Sigmoid colon (tissue), 7 donors: ENCODE measurements around the gene CHST8. TPM values are rescaled to one million over a fixed set of nuclear protein-coding genes. Genes with fewer than 3 reads are reported as not detected.

Experiments
- DNase-seq: peaks from one replicate; pipeline ENCODE4 v3.0.0-alpha.2; 2019
- H3K27ac ChIP-seq, 4 donors: fragments of 200-600 bp; sonication (generic); one replicate each; pipeline ENCODE4 v1.5.1; 2016 to 2019; ENCODE audit warnings: mild to moderate bottlenecking in 1 of 4
- H3K27me3 ChIP-seq, 3 donors: fragments of 200-600 bp; sonication (generic); one replicate each; pipeline ENCODE4 v1.5.1; 2019; ENCODE audit warnings: mild to moderate bottlenecking in 1 of 3
- H3K36me3 ChIP-seq, 4 donors: fragments of 200-600 bp; sonication (generic); one replicate each; pipeline ENCODE4 v1.5.1; 2016 to 2019
- H3K4me1 ChIP-seq, 4 donors: fragments of 200-600 bp; sonication (generic); one replicate each; pipeline ENCODE4 v1.5.1; 2017 to 2019
- H3K4me3 ChIP-seq, 4 donors: fragments of 200-600 bp; sonication (generic); one replicate each; pipeline ENCODE4 v1.5.1; 2017 to 2019; ENCODE audit warnings: mild to moderate bottlenecking in 2 of 4, moderate library complexity in 1 of 4
- H3K9me3 ChIP-seq, 4 donors: fragments of 200-600 bp in 3 of 4; sonication (generic) in 3 of 4; one replicate each; pipeline versions ENCODE4 v1.5.1 to v1.6.1; 2013 to 2019
- CTCF ChIP-seq, 4 experiments: fragments of 450-650 bp in 3 of 4; fragments of 200-600 bp in 1 of 4; IDR thresholded peaks; one replicate each; pipeline ENCODE4 v1.5.1; 2016 to 2019; ENCODE audit warnings: antibody characterized with exemption in 4 of 4, mild to moderate bottlenecking in 3 of 4, moderate library complexity in 2 of 4
- EP300 ChIP-seq, 4 donors: sonication (generic); formaldehyde crosslinking; IDR thresholded peaks; one replicate each; pipeline ENCODE4 v1.6.1; 2017; ENCODE audit warnings: antibody characterized with exemption in 4 of 4
- POLR2A ChIP-seq, 2 donors: fragments of 450-650 bp; IDR thresholded peaks; one replicate each; pipeline ENCODE4 v1.6.1; 2016; ENCODE audit warnings: antibody characterized with exemption in 2 of 2, mild to moderate bottlenecking in 2 of 2, moderate library complexity in 2 of 2
- POLR2AphosphoS5 ChIP-seq, 4 donors: sonication (generic); formaldehyde crosslinking; IDR thresholded peaks; one replicate each; pipeline ENCODE4 v1.6.1; 2017; ENCODE audit warnings: antibody characterized with exemption in 4 of 4
- WGBS, 2 donors: extraction: QIAGEN DNeasy Blood & Tissue Kit; methylation state at CpG; one replicate each; pipeline ENCODE4 v1.1.7; 2013; 5-methylcytosine and 5-hydroxymethylcytosine counted together
- intact Hi-C: fragments of 100-400 bp; cut with DNase I; formaldehyde crosslinking; loops from one replicate; pipeline ENCODE4 v1.15.1; 2023
- polyA plus RNA-seq, 3 donors: library from polyadenylated mRNA; stranded (reverse); fragments of 200-250 nt; gene quantifications; one replicate each; pipeline ENCODE4 v1.2.3, GENCODE V29; 2013
- total RNA-seq, 4 donors: library from RNA; depleted of rRNA; stranded (reverse); fragments of >200 nt; gene quantifications; one replicate each; pipeline ENCODE4 v1.1.0, GENCODE V29; 2016
- donor health status: healthy with polysubstance abuse.
- donor health status: Bipolar disorder and iron deficiency.
- donor health status: healthy.

The CHST8 gene
- total and polyA plus RNA-seq, 7 donors: 0.35 to 0.60 (median 0.36) TPM; not detected in 4

GRCh38 chr19:33702606-33703437 is 81.1 kb downstream of the CHST8 start:
- Histone ChIP-seq H3K36me3 (no peaks in the 10 kb centered on the region), H3K4me3 (no peak overlapping the region), H3K9me3 (no peaks in the 10 kb centered on the region), H3K27ac (no peak overlapping the region), H3K27me3 (no peaks in the 10 kb centered on the region), H3K4me1 (no peaks in the 10 kb centered on the region)
- 69 to 74% methylated on average over 21 of the region's 21 CpGs for WGBS, 2 donors
- TF ChIP-seq EP300 (IDR thresholded peaks at IDR 0.05) (no peak), POLR2A (IDR thresholded peaks at IDR 0.05) (no peak), CTCF (IDR thresholded peaks at IDR 0.05) (no peak), POLR2AphosphoS5 (IDR thresholded peaks at IDR 0.05) (no peak)
- intact Hi-C loops: no loop called here
- no peak for DNase-seq

- Histone ChIP-seq H3K4me3 (no peak overlapping the region), H3K9me3 (no peaks in the 10 kb centered on the region), H3K4me1 (no peaks in the 10 kb centered on the region), H3K27ac (no peak overlapping the region), H3K36me3 (no peaks in the 10 kb centered on the region), H3K27me3 (no peaks in the 10 kb centered on the region)
- 87 to 88% methylated on average over 11 of the region's 11 CpGs for WGBS, 2 donors
- peak; percentile 37 for DNase-seq
- intact Hi-C loops: no loop called here
- TF ChIP-seq EP300 (IDR thresholded peaks at IDR 0.05) (no peak), POLR2A (IDR thresholded peaks at IDR 0.05) (no peak), CTCF (IDR thresholded peaks at IDR 0.05) (no peak), POLR2AphosphoS5 (IDR thresholded peaks at IDR 0.05) (no peak)
Measured at GRCh38 chr19:33703438-33703750, 81.6 kb downstream of the CHST8 start.

GRCh38 chr19:33703821-33704220 is 82.1 kb downstream of the CHST8 start:
- H3K9me3 ChIP-seq: no peaks in the 10 kb centered on the region
- no peaks in the 10 kb centered on the region for H3K4me1 ChIP-seq
- no peak overlapping the region for H3K4me3 ChIP-seq
- TF ChIP-seq CTCF (IDR thresholded peaks at IDR 0.05): no peak
- no peak for TF ChIP-seq POLR2AphosphoS5 (IDR thresholded peaks at IDR 0.05)
- no peak for TF ChIP-seq POLR2A (IDR thresholded peaks at IDR 0.05)
- TF ChIP-seq EP300 (IDR thresholded peaks at IDR 0.05): no peak
- H3K27ac ChIP-seq: no peak overlapping the region
- intact Hi-C loops: no loop called here
- H3K36me3 ChIP-seq: no peaks in the 10 kb centered on the region
- DNase-seq: peak; percentile 37
- 79 to 83% methylated on average over 8 of the region's 8 CpGs for WGBS, 2 donors
- H3K27me3 ChIP-seq: no peaks in the 10 kb centered on the region

- WGBS, 2 donors: 71 to 72% methylated on average over 2 of the region's 2 CpGs
- no peak for TF ChIP-seq CTCF (IDR thresholded peaks at IDR 0.05)
Measured at GRCh38 chr19:33704271-33704670, 82.5 kb downstream of the CHST8 start.

More at GRCh38 chr19:33704271-33704670, 82.5 kb downstream of the CHST8 start:
- peak; percentile 30 for DNase-seq
- no peaks in the 10 kb centered on the region for H3K36me3 ChIP-seq
- H3K4me3 ChIP-seq: no peak overlapping the region
- intact Hi-C loops: no loop called here
- no peaks in the 10 kb centered on the region for H3K4me1 ChIP-seq
- no peaks in the 10 kb centered on the region for H3K27me3 ChIP-seq
- no peak overlapping the region for H3K27ac ChIP-seq
- H3K9me3 ChIP-seq: no peaks in the 10 kb centered on the region
